ENCODE results near the gene TBX10. TPM values are rescaled to one million over a fixed set of nuclear protein-coding genes. Genes with fewer than 3 reads are reported as not detected.
"Not testable (repeated sequence)": the region's sequence is repeated elsewhere in the genome, so short reads cannot be mapped to it uniquely, and the experiment has no call there.

TBX10 gene
- total RNA-seq, 1 experiment from 2014 or later = not detected

DNA sequence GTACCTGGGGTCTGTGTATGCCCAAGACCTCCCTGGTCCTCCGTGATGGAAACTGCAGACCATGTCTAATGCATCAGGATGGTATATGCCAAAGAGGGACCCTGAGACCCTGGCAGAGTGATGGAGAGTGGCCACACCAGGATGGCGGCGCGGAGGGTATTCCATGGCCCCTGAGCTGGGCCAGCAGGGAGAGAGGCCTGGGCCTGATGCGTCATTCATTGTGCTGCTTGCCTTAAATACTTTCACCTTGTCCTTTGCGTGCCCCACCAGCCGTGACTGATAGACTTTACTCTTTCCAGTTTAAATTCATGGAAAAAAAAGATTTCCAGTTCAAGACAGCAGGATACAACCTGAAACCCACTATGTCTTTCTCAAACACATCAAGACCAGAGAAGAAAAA, 38.5 kb downstream of the TBX10 start:
- H3K27ac ChIP-seq (ENCODE audit: low read depth, low read length, poor library complexity, severe bottlenecking) = no peak overlapping the region
- no peaks in the 10 kb centered on the region for H3K36me3 ChIP-seq (ENCODE audit: insufficient read depth, low read length, poor library complexity, severe bottlenecking)
- ChIA-PET POLR2A (ENCODE audit: low non-redundant PET) (no interaction called here), CTCF (no interaction called here)
- BruUV-seq (replicated peaks) = no TSS peak
- no peaks in the 10 kb centered on the region for H3K9me3 ChIP-seq (ENCODE audit: low read depth, low read length, poor library complexity, severe bottlenecking)
- no peak overlapping the region for H3K4me3 ChIP-seq (ENCODE audit: low read depth, low read length, poor library complexity, severe bottlenecking)
- H3K27me3 ChIP-seq (replicated peaks; ENCODE audit: insufficient read depth, low read depth, low read length, poor library complexity) = peaks cover 15% of the 10 kb centered on the region
- H3K4me1 ChIP-seq (ENCODE audit: insufficient read depth, low read length, poor library complexity, severe bottlenecking) = no peaks in the 10 kb centered on the region
- no peak for DNase-seq (ENCODE audit: low spot score)
- intact Hi-C loops (cut with micrococcal nuclease; ENCODE audit: unreplicated experiment) = no loop called here
- TF ChIP-seq, protein P1, sequence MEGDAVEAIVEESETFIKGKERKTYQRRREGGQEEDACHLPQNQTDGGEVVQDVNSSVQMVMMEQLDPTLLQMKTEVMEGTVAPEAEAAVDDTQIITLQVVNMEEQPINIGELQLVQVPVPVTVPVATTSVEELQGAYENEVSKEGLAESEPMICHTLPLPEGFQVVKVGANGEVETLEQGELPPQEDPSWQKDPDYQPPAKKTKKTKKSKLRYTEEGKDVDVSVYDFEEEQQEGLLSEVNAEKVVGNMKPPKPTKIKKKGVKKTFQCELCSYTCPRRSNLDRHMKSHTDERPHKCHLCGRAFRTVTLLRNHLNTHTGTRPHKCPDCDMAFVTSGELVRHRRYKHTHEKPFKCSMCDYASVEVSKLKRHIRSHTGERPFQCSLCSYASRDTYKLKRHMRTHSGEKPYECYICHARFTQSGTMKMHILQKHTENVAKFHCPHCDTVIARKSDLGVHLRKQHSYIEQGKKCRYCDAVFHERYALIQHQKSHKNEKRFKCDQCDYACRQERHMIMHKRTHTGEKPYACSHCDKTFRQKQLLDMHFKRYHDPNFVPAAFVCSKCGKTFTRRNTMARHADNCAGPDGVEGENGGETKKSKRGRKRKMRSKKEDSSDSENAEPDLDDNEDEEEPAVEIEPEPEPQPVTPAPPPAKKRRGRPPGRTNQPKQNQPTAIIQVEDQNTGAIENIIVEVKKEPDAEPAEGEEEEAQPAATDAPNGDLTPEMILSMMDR (conservative IDR thresholded peaks at IDR 0.05; ENCODE audit: low read depth, low read length) = no peak
- TF ChIP-seq EZH2 (IDR thresholded peaks at IDR 0.05; ENCODE audit: borderline replicate concordance, low read depth, low read length, poor library complexity, severe bottlenecking) = no peak

DNA sequence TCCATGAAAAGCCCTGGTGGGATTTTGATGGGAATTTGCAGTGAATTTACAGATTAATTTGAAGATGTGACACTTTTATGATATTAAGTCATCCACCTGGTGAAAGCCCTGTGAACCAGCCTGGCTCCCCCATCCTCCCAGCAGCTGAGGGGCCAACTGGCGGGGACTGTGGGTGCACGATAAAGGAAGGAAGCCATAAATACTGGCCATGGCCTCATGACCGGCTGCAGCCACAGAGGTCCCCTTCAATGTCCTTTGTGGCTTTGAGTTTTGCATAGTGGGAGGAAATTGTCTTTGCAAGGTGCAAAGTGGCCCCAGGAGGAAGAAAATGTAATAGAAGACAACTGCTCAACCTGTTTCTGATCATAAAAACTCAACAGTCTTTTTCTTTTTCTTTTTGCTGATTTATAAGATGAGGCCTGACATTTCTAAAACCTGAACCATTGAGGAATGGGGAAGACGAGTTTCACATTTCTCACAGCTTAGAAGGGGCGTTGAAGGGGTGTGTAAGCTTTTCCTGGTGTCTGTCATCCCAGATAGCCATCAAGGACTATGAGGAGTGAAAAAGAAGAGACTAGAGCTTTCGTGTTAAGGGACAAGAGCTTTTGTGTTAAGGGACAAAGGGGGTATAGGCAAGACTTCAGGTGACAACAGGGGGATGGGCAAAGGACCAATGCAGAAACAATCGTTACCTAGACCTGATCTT, 39.1 kb downstream of the TBX10 start:
- Histone ChIP-seq H3K4me3 (ENCODE audit: low read depth, low read length, poor library complexity, severe bottlenecking) (no peak overlapping the region), H3K9me3 (ENCODE audit: low read depth, low read length, poor library complexity, severe bottlenecking) (no peaks in the 10 kb centered on the region), H3K27ac (ENCODE audit: low read depth, low read length, poor library complexity, severe bottlenecking) (no peak overlapping the region), H3K4me1 (ENCODE audit: insufficient read depth, low read length, poor library complexity, severe bottlenecking) (no peaks in the 10 kb centered on the region), H3K36me3 (ENCODE audit: insufficient read depth, low read length, poor library complexity, severe bottlenecking) (no peaks in the 10 kb centered on the region), H3K27me3 (replicated peaks; ENCODE audit: insufficient read depth, low read depth, low read length, poor library complexity) (peaks cover 15% of the 10 kb centered on the region)
- ChIA-PET POLR2A (ENCODE audit: low non-redundant PET) (no interaction called here), CTCF (no interaction called here)
- DNase-seq (ENCODE audit: low spot score) = no peak
- no peak for TF ChIP-seq EZH2 (IDR thresholded peaks at IDR 0.05; ENCODE audit: borderline replicate concordance, low read depth, low read length, poor library complexity, severe bottlenecking)
- TF ChIP-seq, protein P1 (conservative IDR thresholded peaks at IDR 0.05; ENCODE audit: low read depth, low read length) = no peak
- intact Hi-C loops (cut with micrococcal nuclease; ENCODE audit: unreplicated experiment) = no loop called here
- BruUV-seq (replicated peaks) = no TSS peak

DNA sequence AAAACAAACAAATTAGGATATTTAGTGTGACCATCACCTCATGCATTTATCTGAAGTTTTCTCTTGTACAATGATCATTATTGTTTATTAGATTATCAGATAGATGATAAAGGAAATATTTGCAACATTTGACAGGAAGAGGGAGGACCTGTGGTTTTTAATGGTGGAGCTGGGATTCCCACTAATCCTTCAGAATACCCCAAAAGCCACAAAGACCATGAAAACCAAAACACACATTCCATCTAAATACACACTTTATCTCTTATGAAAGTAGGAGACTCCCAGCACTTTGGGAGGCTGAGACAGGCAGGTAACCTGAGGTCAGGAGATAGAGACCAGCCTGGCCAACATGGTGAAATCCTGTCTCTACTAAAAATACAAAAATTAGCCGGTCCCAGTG, 40.4 kb downstream of the TBX10 start:
- CTCF ChIA-PET = no interaction called here
- no TSS peak for BruUV-seq (replicated peaks)
- TF ChIP-seq, protein P1 (conservative IDR thresholded peaks at IDR 0.05; ENCODE audit: low read depth, low read length) = no peak
- TF ChIP-seq EZH2 (IDR thresholded peaks at IDR 0.05; ENCODE audit: borderline replicate concordance, low read depth, low read length, poor library complexity, severe bottlenecking) = no peak
- POLR2A ChIA-PET (ENCODE audit: low non-redundant PET) = no interaction called here
- H3K27me3 ChIP-seq (replicated peaks; ENCODE audit: insufficient read depth, low read depth, low read length, poor library complexity) = peaks cover 15% of the 10 kb centered on the region
- no peaks in the 10 kb centered on the region for H3K4me1 ChIP-seq (ENCODE audit: insufficient read depth, low read length, poor library complexity, severe bottlenecking)
- no peaks in the 10 kb centered on the region for H3K9me3 ChIP-seq (ENCODE audit: low read depth, low read length, poor library complexity, severe bottlenecking)
- no peak overlapping the region for H3K27ac ChIP-seq (ENCODE audit: low read depth, low read length, poor library complexity, severe bottlenecking)
- H3K4me3 ChIP-seq (ENCODE audit: low read depth, low read length, poor library complexity, severe bottlenecking) = no peak overlapping the region
- intact Hi-C loops (cut with micrococcal nuclease; ENCODE audit: unreplicated experiment) = no loop called here
- no peaks in the 10 kb centered on the region for H3K36me3 ChIP-seq (ENCODE audit: insufficient read depth, low read length, poor library complexity, severe bottlenecking)
- DNase-seq (ENCODE audit: low spot score) = no peak

DNA sequence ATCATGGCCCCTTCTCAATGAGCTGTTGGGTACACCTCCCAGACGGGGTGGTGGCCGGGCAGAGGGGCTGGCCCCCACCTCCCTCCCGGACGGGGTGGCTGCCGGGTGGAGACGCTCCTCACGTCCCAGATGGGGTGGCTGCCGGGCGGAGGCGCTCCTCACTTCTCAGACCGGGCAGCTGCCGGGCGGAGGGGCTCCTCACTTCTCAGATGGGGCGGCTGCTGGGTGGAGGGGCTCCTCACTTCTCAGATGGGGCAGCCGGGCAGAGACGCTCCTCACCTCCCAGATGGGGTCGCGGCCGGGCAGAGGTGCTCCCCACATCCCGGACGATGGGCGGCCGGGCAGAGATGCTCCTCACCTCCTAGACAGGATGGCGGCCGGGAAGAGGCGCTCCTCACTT, 41.6 kb downstream of the TBX10 start:
- H3K27ac ChIP-seq (ENCODE audit: low read depth, low read length, poor library complexity, severe bottlenecking); DNase-seq (ENCODE audit: low spot score); intact Hi-C loops (cut with micrococcal nuclease; ENCODE audit: unreplicated experiment); H3K4me1 ChIP-seq (ENCODE audit: insufficient read depth, low read length, poor library complexity, severe bottlenecking); H3K36me3 ChIP-seq (ENCODE audit: insufficient read depth, low read length, poor library complexity, severe bottlenecking); H3K4me3 ChIP-seq (ENCODE audit: low read depth, low read length, poor library complexity, severe bottlenecking); BruUV-seq (replicated peaks); POLR2A ChIA-PET (ENCODE audit: low non-redundant PET); H3K9me3 ChIP-seq (ENCODE audit: low read depth, low read length, poor library complexity, severe bottlenecking); CTCF ChIA-PET: not testable (repeated sequence)
- peaks cover 15% of the 10 kb centered on the region for H3K27me3 ChIP-seq (replicated peaks; ENCODE audit: insufficient read depth, low read depth, low read length, poor library complexity)

DNA sequence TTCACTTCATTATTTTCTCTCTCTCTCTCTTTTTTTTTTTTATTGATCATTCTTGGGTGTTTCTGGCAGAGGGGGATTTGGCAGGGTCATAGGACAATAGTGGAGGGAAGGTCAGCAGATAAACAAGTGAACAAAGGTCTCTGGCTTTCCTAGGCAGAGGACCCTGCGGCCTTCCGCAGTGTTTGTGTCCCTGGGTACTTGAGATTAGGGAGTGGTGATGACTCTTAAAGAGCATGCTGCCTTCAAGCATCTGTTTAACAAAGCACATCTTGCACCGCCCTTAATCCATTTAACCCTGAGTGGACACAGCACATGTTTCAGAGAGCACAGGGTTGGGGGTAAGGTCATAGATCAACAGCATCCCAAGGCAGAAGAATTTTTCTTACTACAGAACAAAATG, 42.1 kb downstream of the TBX10 start:
- peaks cover 15% of the 10 kb centered on the region for H3K27me3 ChIP-seq (replicated peaks; ENCODE audit: insufficient read depth, low read depth, low read length, poor library complexity)
- not testable (repeated sequence) for DNase-seq (ENCODE audit: low spot score)

More for the DNA sequence above, 42.1 kb downstream of the TBX10 start:
- intact Hi-C loops (cut with micrococcal nuclease; ENCODE audit: unreplicated experiment); H3K36me3 ChIP-seq (ENCODE audit: insufficient read depth, low read length, poor library complexity, severe bottlenecking); H3K27ac ChIP-seq (ENCODE audit: low read depth, low read length, poor library complexity, severe bottlenecking); CTCF ChIA-PET; BruUV-seq (replicated peaks); H3K4me1 ChIP-seq (ENCODE audit: insufficient read depth, low read length, poor library complexity, severe bottlenecking); POLR2A ChIA-PET (ENCODE audit: low non-redundant PET); H3K9me3 ChIP-seq (ENCODE audit: low read depth, low read length, poor library complexity, severe bottlenecking); H3K4me3 ChIP-seq (ENCODE audit: low read depth, low read length, poor library complexity, severe bottlenecking): not testable (repeated sequence)

Data from A673 (cell line).